Peyer's patch (tissue), 4 donors: ENCODE results near the gene ARHGEF25. TPM values are rescaled to one million over a fixed set of nuclear protein-coding genes. Genes with fewer than 3 reads are reported as not detected.

Source experiments
- DNase-seq, 3 donors: peaks; one replicate each; pipeline ENCODE4 v3.0.0-alpha.2; 2017 to 2019
- H3K27ac ChIP-seq, 4 donors: fragments of 200-600 bp; sonication (generic); one replicate each; pipeline ENCODE4 v1.5.1; 2016 to 2019
- H3K27me3 ChIP-seq, 2 donors: fragments of 200-600 bp; sonication (generic); one replicate each; pipeline ENCODE4 v1.5.1; 2019
- H3K36me3 ChIP-seq, 3 donors: fragments of 200-600 bp; sonication (generic); one replicate each; pipeline ENCODE4 v1.5.1; 2016 to 2019
- H3K4me1 ChIP-seq, 4 donors: fragments of 200-600 bp; sonication (generic); one replicate each; pipeline ENCODE4 v1.5.1; 2016 to 2019
- H3K4me3 ChIP-seq, 4 donors: fragments of 200-600 bp; sonication (generic); 1 replicate in 3 of 4; 2 replicates in 1 of 4; pipeline ENCODE4 v1.5.1; 2016 to 2019; ENCODE audit warnings: mild to moderate bottlenecking in 1 of 4
- H3K9me3 ChIP-seq, 4 donors: fragments of 200-600 bp; sonication (generic); one replicate each; pipeline ENCODE4 v1.5.1; 2016 to 2019; ENCODE audit warnings: mild to moderate bottlenecking in 1 of 4
- POLR2A ChIP-seq, 2 donors: fragments of 450-650 bp; IDR thresholded peaks; one replicate each; pipeline ENCODE4 v1.5.1; 2017; ENCODE audit warnings: antibody characterized with exemption in 2 of 2, mild to moderate bottlenecking in 2 of 2, moderate library complexity in 2 of 2
- total RNA-seq, 4 donors: library from RNA; depleted of rRNA; stranded (reverse); fragments of >200 nt; gene quantifications; one replicate each; pipeline ENCODE4 v1.1.0, GENCODE V29; 2016
- TF ChIP-seq, protein P1 (sequence below), 6 experiments: fragments of 450-650 bp in 4 of 6; fragments of 200-600 bp in 2 of 6; sonication (generic) in 1 of 6; IDR thresholded peaks; one replicate each; pipeline ENCODE4 v1.5.1; 2017 to 2019; ENCODE audit warnings: antibody characterized with exemption in 6 of 6, mild to moderate bottlenecking in 3 of 6, moderate library complexity in 1 of 6

The ARHGEF25 gene
- total RNA-seq, 4 donors from 2014 or later: 5.1 to 44.6 (median 8.7) TPM

DNA sequence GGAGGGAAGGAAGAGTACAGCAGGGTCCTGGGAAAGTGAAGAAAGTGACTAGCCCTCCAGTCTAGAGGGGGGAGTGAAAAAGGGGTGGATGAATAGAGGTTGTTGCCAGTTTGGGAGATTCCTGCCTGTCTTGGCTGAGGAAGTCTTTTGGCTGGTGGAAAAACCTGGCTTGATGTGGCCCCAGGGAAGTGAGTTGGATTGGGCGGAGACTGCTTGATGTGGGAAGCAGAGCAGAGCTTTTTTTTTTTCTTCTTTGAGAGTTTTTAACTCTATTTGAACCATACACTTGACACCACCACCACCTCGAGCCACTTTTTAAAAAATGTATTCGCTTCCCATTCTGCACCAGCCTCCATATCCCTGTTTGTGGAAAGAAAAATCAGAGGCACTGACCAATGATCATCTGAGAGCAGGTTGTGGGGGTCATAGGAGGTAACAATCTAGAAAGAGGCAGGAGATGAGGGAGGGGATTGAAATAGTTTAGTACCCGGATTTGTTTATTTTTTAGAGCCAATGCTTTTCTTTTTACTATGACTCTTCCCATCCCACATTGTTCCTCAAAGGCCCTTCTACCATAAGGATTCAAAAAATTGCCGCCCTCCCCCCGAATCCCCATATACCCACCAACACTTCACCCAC lies 7.3 kb upstream of the ARHGEF25 start:
- TF ChIP-seq, protein P1, sequence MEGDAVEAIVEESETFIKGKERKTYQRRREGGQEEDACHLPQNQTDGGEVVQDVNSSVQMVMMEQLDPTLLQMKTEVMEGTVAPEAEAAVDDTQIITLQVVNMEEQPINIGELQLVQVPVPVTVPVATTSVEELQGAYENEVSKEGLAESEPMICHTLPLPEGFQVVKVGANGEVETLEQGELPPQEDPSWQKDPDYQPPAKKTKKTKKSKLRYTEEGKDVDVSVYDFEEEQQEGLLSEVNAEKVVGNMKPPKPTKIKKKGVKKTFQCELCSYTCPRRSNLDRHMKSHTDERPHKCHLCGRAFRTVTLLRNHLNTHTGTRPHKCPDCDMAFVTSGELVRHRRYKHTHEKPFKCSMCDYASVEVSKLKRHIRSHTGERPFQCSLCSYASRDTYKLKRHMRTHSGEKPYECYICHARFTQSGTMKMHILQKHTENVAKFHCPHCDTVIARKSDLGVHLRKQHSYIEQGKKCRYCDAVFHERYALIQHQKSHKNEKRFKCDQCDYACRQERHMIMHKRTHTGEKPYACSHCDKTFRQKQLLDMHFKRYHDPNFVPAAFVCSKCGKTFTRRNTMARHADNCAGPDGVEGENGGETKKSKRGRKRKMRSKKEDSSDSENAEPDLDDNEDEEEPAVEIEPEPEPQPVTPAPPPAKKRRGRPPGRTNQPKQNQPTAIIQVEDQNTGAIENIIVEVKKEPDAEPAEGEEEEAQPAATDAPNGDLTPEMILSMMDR (IDR thresholded peaks at IDR 0.05): no peak
- TF ChIP-seq POLR2A (IDR thresholded peaks at IDR 0.05): no peak

DNA sequence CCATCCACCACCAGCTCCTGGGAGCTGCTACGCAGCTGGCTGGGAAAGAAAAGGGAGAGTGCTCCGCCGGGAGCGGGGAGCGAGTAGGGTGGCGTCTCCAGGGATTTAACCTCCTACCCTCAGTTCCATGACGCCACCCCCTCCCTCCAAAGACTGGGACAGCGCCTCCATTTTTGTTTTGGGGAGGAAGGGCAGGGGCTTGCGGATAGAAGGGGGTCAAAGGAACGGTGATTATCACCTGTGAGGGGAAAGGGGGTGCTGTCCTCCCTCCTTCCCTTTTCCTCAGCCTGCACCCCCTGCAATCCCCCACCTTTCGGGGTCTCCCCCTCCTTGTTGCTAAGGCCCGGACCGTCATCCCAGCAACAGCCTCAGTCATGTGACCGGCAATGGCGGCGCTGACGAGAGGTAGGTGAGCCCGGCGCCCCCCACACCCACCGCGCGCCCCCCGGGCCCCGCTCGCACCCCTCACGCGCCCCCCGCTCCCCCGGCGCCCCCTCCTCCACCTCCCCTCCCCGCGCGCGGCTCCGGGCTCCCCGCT lies 6.7 kb upstream of the ARHGEF25 start, which contains the start of gene DTX3:
Gene DTX3 (plus strand): TSS at position 371 of the 538 bp plus-strand sequence. CDS start 1,694 bp downstream, outside the sequence.
- Histone ChIP-seq H3K9me3 (no peaks in the 10 kb centered on the region), H3K4me3 (peak within 1 kb of the TSS; percentile 54 to 80 (median 68)), H3K27ac (peak within 1 kb of the TSS; percentile 70 to 90 (median 82)), H3K4me1 (peaks cover 0 to 25% (median 0%) of the 10 kb centered on the region in 4 donors), H3K27me3 (no peaks in the 10 kb centered on the region), H3K36me3 (peaks cover 0 to 26% (median 0%) of the 10 kb centered on the region in 3 donors)
- peak in 2 of 3 donors; percentile 64 to 66 for DNase-seq
- TF ChIP-seq, protein P1 (IDR thresholded peaks at IDR 0.05): no peak
- no peak for TF ChIP-seq POLR2A (IDR thresholded peaks at IDR 0.05)

More for the DNA sequence above, 7.3 kb upstream of the ARHGEF25 start:
- peaks cover 0 to 32% (median 0%) of the 10 kb centered on the region in 3 donors for H3K36me3 ChIP-seq
- H3K4me1 ChIP-seq: peaks cover 0 to 25% (median 0%) of the 10 kb centered on the region in 4 donors
- no peaks in the 10 kb centered on the region for H3K9me3 ChIP-seq
- peak overlapping the region; percentile 70 to 90 (median 82) for H3K27ac ChIP-seq
- peak overlapping the region; percentile 54 to 80 (median 68) for H3K4me3 ChIP-seq
- no peaks in the 10 kb centered on the region for H3K27me3 ChIP-seq
- DNase-seq: no peak

- DNase-seq: no peak
- Histone ChIP-seq H3K4me1 (peaks cover 0 to 25% (median 0%) of the 10 kb centered on the region in 4 donors), H3K27me3 (no peaks in the 10 kb centered on the region), H3K4me3 (peak overlapping the region; percentile 54 to 80 (median 68)), H3K27ac (peak overlapping the region; percentile 70 to 90 (median 82)), H3K36me3 (peaks cover 0 to 21% (median 0%) of the 10 kb centered on the region in 3 donors), H3K9me3 (no peaks in the 10 kb centered on the region)
- TF ChIP-seq, protein P1 (IDR thresholded peaks at IDR 0.05): no peak
Measured at GRCh38 chr12:57604992-57605810, 6.0 kb upstream of the ARHGEF25 start.

DNA sequence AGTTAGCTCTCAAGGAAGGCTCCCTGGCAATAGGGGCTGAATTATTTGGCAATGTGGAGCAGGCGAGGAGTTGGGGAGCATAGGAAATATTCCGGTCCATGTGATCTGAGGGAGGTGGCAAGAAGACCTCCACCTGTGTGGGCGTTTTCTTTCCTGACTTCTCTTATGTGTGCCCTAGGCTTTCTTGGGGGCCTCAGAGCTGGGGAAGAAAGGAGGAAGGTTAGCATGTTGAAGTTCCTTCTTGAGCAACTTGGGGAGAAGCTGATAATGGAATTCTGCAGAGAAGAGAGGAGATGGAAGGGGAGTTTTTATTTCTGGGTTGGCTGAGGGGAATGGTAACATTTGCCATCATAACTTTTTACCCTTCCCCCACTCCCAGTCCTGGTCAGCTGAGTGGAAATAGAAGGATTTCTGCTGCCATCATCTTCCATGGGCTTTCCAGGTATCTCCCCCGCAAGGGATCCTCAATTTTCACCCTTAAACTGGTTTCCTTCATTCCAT lies 5.4 kb upstream of the ARHGEF25 start:
- H3K4me1 ChIP-seq: peaks cover 0 to 30% (median 1%) of the 10 kb centered on the region in 4 donors
- peak overlapping the region in 1 of 4 donors; percentile 90 for H3K27ac ChIP-seq
- no peaks in the 10 kb centered on the region for H3K27me3 ChIP-seq
- no peak overlapping the region for H3K4me3 ChIP-seq
- H3K36me3 ChIP-seq: peaks cover 0 to 15% (median 0%) of the 10 kb centered on the region in 3 donors
- DNase-seq: no peak
- H3K9me3 ChIP-seq: no peaks in the 10 kb centered on the region
- TF ChIP-seq, protein P1 (IDR thresholded peaks at IDR 0.05): no peak
- no peak for TF ChIP-seq POLR2A (IDR thresholded peaks at IDR 0.05)

DNA sequence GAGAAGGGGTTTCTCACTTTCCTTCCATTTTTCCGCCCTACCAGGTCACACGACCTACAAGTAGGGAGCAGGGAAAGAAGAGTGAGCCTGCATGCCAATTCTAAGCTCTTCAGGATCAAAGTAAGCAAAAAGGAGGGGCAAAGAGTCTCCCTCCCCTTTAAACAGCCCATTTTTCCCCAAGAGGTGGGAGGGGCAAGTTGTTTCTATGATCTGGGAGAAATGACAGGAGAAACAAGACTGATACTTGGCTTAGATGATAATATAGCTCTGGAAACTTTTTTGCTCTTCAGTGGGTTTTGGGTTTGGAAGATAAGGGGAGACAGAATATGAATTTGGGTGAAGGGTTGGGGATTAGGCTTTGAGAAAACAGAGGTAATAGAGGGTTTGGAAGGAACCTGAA lies 4.8 kb upstream of the ARHGEF25 start:
- Histone ChIP-seq H3K9me3 (no peaks in the 10 kb centered on the region), H3K27ac (no peak overlapping the region), H3K27me3 (no peaks in the 10 kb centered on the region), H3K4me1 (peaks cover 0 to 35% (median 3%) of the 10 kb centered on the region in 4 donors), H3K4me3 (no peak overlapping the region), H3K36me3 (peaks cover 0 to 9% (median 0%) of the 10 kb centered on the region in 3 donors)
- TF ChIP-seq POLR2A (IDR thresholded peaks at IDR 0.05): no peak
- TF ChIP-seq, protein P1 (IDR thresholded peaks at IDR 0.05): no peak
- no peak for DNase-seq
